Smooth muscle cell of the brain vasculature (primary cell): ENCODE results near the gene MMD.

Source experiments
- DNase-seq: peaks from one replicate; pipeline ENCODE4 v3.0.0-alpha.2; 2012; ENCODE audit warnings: low read depth, low spot score

Gene MMD

GRCh38 chr17:55354010-55354409, 67.6 kb downstream of the MMD start:
- no peak for DNase-seq

- no peak for DNase-seq
These were observed 70.4 kb downstream of the MMD start for GRCh38 chr17:55351226-55351625.

GRCh38 chr17:55350825-55351205, 70.8 kb downstream of the MMD start:
- DNase-seq, result no peak

GRCh38 chr17:55348749-55349354, 72.8 kb downstream of the MMD start:
- peak; percentile 26 for DNase-seq

GRCh38 chr17:55347341-55347740, 74.3 kb downstream of the MMD start:
- DNase-seq, result no peak

DNA sequence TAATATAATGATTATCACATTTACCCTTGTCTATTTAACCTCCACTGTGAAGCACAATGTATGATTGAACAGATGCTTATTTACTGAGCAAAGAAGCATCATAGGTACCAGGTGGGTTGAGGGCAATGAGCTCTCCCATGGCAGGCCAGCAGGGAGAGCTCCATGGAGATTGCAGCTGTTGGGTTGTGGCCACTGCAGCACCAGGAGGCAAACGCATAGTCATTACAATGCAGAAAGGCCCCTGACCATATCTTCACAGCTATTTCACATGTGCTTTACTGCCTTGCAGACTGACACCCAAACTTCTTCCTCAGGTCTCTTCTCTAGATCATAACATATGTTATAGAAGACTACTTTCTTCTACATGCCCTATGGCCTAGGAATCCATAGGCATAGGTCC, 75.0 kb downstream of the MMD start:
- no peak for DNase-seq

GRCh38 chr17:55345132-55345531, 76.5 kb downstream of the MMD start:
- no peak for DNase-seq

- DNase-seq, result no peak
These were observed 77.1 kb downstream of the MMD start for GRCh38 chr17:55344514-55344997.

GRCh38 chr17:55343900-55344513, 77.6 kb downstream of the MMD start:
- DNase-seq, result no peak

DNA sequence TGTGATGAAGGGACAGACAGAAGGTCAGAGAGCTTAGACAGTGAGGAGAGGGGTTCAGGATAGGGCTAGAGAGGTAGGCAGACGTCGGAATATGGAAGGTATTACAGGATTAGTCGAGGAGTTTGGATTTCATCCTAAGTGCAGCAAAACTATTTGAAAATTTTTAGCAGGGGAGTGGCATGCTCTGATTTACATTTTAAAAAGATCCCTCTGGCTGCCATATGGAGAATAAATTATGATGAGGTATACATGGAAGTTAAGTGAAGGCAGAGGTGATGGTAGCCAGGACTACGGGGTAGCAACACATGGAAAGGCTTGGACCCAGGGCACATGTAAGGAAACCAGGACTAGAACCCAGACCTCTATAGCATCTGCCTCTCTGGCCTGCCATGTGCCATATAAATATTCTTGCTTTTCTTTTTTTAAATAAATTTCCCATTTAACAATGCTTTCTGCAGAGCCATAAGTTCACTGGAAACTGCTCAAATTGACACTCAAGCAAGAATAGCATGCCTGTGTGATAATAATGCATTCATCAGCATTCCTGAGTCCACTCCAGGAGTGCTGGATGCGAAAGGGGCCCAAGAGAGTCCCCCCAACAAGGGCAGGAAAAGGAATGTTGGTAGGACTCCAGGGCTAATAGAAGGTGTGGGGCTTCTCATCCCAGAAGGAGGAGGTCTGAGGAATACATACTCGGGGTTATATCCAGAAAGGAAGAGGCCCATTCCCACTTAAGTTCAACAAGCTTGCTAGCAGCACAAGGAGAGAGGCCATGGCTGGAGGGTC, 78.6 kb downstream of the MMD start:
- no peak for DNase-seq
